Natural killer cell (primary cell): ENCODE measurements around the gene PLXNB1. TPM values are rescaled to one million over a fixed set of nuclear protein-coding genes. Genes with fewer than 3 reads are reported as not detected.

Experiments
- ATAC-seq, 3 donors: fragments of 150-1000 bp in 2 of 3; fragments of 200-7000 bp in 1 of 3; cut with Tn5 transposase; 1 replicate in 1 of 3; 2 replicates in 2 of 3; pipeline ENCODE4 v1.10.0; 2021; ENCODE audit warnings: mild to moderate bottlenecking in 2 of 3, moderate library complexity in 2 of 3
- DNase-seq, 2 donors: peaks; one replicate each; pipeline versions ENCODE4 v3.0.0 to v3.0.0-alpha.2; 2013 to 2021; ENCODE audit warnings: mixed read lengths in 1 of 2
- H3K27ac ChIP-seq: one replicate; pipeline ENCODE4 v1.5.1; 2013; ENCODE audit warnings: mild to moderate bottlenecking, low read length
- H3K27me3 ChIP-seq: one replicate; pipeline ENCODE4 v1.6.1; 2013; ENCODE audit warnings: low read length; ENCODE audit not compliant: control insufficient read depth, insufficient read depth
- H3K36me3 ChIP-seq: one replicate; pipeline ENCODE4 v1.6.1; 2013; ENCODE audit warnings: low read length; ENCODE audit not compliant: control insufficient read depth, insufficient read depth
- H3K4me1 ChIP-seq: one replicate; pipeline ENCODE4 v1.6.1; 2013; ENCODE audit warnings: low read length; ENCODE audit not compliant: control insufficient read depth, insufficient read depth
- H3K4me3 ChIP-seq: one replicate; pipeline ENCODE4 v1.5.1; 2013; ENCODE audit warnings: low read length
- H3K9me3 ChIP-seq: one replicate; pipeline ENCODE4 v1.6.1; 2013; ENCODE audit warnings: low read length; ENCODE audit not compliant: control insufficient read depth, insufficient read depth
- H3K27ac Mint-ChIP-seq, 2 donors: one replicate each; pipeline ENCODE4 v1.8.0; 2022; ENCODE audit warnings: mild to moderate bottlenecking in 2 of 2, mixed read lengths in 2 of 2, moderate library complexity in 1 of 2
- H3K27me3 Mint-ChIP-seq, 2 donors: one replicate each; pipeline ENCODE4 v1.8.0; 2022; ENCODE audit warnings: low read depth in 2 of 2, mixed read lengths in 2 of 2
- H3K36me3 Mint-ChIP-seq: one replicate; pipeline ENCODE4 v1.8.0; 2022; ENCODE audit warnings: mixed read lengths
- H3K4me1 Mint-ChIP-seq, 2 donors: one replicate each; pipeline ENCODE4 v1.8.0; 2022; ENCODE audit warnings: mixed read lengths in 2 of 2
- H3K4me3 Mint-ChIP-seq: one replicate; pipeline ENCODE4 v1.8.0; 2022; ENCODE audit warnings: mild to moderate bottlenecking, moderate library complexity, mixed read lengths
- H3K9me3 Mint-ChIP-seq, 2 donors: one replicate each; pipeline ENCODE4 v1.8.0; 2022; ENCODE audit warnings: mixed read lengths in 2 of 2
- WGBS: methylation state at CpG from one replicate; pipeline ENCODE4 v1.1.7; 2013; ENCODE audit warnings: missing lambda C conversion rate; ENCODE audit not compliant: insufficient coverage; 5-methylcytosine and 5-hydroxymethylcytosine counted together
- intact Hi-C: fragments of 100-400 bp; cut with micrococcal nuclease; formaldehyde crosslinking; loops from one replicate; pipeline ENCODE4 v1.14.2; 2022
- total RNA-seq, 4 donors: library from RNA; stranded (reverse); fragments of 120-200 nt in 1 of 4; gene quantifications; one replicate each; pipeline versions ENCODE4 v1.2.3 to v1.2.4, GENCODE V29; 2013 to 2022
- TF ChIP-seq, protein P1 (sequence below): fragments of 200-600 bp; IDR thresholded peaks from one replicate; pipeline ENCODE4 v1.8.0; 2022; ENCODE audit warnings: antibody characterized with exemption

PLXNB1 gene
- total RNA-seq, 3 donors from 2014 or later (not counting 1 experiment from before 2014, with no cell fraction given), result 4.3 to 5.0 (median 4.4) TPM

DNA sequence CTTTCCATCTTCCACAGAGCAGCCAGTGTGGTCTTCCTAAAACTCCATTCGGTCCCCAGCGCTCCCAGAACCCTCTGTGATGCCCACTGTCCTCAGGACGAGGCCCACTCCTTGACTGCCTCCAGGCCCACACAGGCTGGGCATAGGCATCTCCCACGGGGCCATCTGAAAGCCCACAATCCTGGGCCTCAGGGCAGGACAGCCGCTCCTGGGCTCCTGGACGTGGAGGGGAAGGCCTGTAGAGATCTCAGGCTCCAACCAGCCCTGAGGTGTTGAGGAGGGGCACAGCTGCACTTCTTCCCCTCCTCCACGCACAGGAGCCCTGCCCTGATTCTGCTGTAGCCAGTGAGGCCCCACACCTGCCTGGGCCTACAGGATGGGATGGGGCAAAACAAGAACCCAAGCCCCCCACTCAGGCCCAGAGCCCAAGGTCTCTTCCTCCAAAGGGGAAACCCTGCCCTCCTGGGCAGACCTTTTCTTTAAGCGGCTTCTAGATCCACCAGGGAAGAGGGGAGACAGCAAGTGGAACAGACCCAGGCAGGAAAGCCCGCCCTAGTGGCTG is 48.2 kb upstream of the PLXNB1 start:
- Histone ChIP-seq H3K27me3 (no peaks in the 10 kb centered on the region), H3K4me3 (peak overlapping the region; percentile 24), H3K27ac (peak overlapping the region; percentile 86), H3K9me3 (no peaks in the 10 kb centered on the region), H3K36me3 (no peaks in the 10 kb centered on the region), H3K4me1 (peaks cover 40% of the 10 kb centered on the region)
- peaks cover 42 to 44% of the 10 kb centered on the region in 2 donors for H3K4me1 Mint-ChIP-seq
- 79% methylated on average over 8 of the region's 9 CpGs for WGBS
- H3K27ac Mint-ChIP-seq, result peak overlapping the region; percentile 96 to 97
- H3K36me3 Mint-ChIP-seq, result no peaks in the 10 kb centered on the region
- no peaks in the 10 kb centered on the region for H3K9me3 Mint-ChIP-seq
- intact Hi-C loops, result loop anchor here (2.0 kb wide), 1 partner anchor 79 kb away; the partner anchor contains the start of gene PFKFB4
- H3K27me3 Mint-ChIP-seq, result no peaks in the 10 kb centered on the region
- TF ChIP-seq, protein P1, sequence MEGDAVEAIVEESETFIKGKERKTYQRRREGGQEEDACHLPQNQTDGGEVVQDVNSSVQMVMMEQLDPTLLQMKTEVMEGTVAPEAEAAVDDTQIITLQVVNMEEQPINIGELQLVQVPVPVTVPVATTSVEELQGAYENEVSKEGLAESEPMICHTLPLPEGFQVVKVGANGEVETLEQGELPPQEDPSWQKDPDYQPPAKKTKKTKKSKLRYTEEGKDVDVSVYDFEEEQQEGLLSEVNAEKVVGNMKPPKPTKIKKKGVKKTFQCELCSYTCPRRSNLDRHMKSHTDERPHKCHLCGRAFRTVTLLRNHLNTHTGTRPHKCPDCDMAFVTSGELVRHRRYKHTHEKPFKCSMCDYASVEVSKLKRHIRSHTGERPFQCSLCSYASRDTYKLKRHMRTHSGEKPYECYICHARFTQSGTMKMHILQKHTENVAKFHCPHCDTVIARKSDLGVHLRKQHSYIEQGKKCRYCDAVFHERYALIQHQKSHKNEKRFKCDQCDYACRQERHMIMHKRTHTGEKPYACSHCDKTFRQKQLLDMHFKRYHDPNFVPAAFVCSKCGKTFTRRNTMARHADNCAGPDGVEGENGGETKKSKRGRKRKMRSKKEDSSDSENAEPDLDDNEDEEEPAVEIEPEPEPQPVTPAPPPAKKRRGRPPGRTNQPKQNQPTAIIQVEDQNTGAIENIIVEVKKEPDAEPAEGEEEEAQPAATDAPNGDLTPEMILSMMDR, result no peak
- H3K4me3 Mint-ChIP-seq, result peak overlapping the region; percentile 81
- no peak for DNase-seq
- no peak for ATAC-seq

DNA sequence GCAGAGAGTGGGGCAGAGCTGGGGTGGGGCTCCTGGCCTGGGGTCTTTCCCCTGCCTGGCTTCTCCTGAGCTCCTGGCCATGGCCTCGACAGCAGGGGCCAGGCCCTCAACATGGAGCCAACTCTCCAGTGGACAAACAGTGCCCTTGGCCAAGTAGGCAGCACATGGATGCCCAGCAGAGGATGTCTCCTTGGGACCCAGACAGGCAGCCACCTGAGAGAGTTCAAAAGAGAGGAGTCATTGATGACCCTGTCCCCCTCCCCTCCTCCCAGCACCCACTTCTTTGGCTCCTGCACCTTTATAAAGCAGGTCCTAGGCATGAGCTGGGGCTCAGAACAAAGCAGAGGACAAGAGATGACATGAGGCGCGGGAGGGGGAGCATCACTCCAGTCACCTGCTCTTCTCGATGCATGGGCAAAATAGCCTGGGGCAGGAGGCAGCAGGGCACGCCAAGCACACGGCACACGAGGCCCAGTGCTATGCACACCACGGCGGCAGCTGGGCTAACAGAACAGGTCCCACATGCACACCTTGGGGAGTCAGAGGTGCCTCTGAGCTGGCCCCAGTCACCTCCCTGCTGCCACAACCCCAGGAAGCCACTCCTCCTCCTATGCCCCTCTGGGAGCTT is 46.7 kb upstream of the PLXNB1 start:
- Mint-ChIP-seq H3K9me3 (no peaks in the 10 kb centered on the region), H3K27me3 (no peaks in the 10 kb centered on the region), H3K4me1 (peaks cover 47 to 50% of the 10 kb centered on the region in 2 donors), H3K27ac (peak overlapping the region; percentile 96 to 97), H3K36me3 (no peaks in the 10 kb centered on the region), H3K4me3 (no peak overlapping the region)
- H3K27ac ChIP-seq, result no peak overlapping the region
- intact Hi-C loops, result no loop called here
- ATAC-seq, result no peak
- no peaks in the 10 kb centered on the region for H3K27me3 ChIP-seq
- H3K4me1 ChIP-seq, result peaks cover 51% of the 10 kb centered on the region
- DNase-seq, result no peak
- WGBS, result 80% methylated on average over 9 of the region's 9 CpGs
- H3K4me3 ChIP-seq, result no peak overlapping the region
- H3K36me3 ChIP-seq, result no peaks in the 10 kb centered on the region
- no peaks in the 10 kb centered on the region for H3K9me3 ChIP-seq
- TF ChIP-seq, protein P1, result no peak

DNA sequence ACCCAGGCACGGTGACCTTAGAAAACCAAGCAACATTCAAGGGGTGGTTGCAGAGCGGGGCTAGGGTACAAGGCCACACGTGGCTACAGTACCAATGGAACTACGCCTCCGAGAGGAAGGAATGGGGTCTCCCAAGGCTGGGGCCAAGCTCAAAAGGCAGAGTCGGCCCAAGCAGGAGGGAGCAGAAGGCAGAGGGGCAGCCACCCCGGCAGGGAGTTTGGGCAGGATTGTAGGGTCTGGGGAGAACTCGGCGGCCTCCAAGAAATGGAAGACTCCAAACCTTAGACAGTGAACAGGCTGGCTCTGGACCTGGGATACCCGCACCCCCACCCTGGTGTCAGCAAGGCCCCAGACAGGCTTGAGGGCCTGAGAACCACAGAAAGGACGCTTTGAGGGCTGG is 45.3 kb upstream of the PLXNB1 start:
- Histone ChIP-seq H3K4me1 (peaks cover 65% of the 10 kb centered on the region), H3K27me3 (no peaks in the 10 kb centered on the region), H3K27ac (no peak overlapping the region), H3K9me3 (no peaks in the 10 kb centered on the region), H3K36me3 (no peaks in the 10 kb centered on the region), H3K4me3 (no peak overlapping the region)
- Mint-ChIP-seq H3K9me3 (no peaks in the 10 kb centered on the region), H3K27ac (peak overlapping the region; percentile 74 to 97), H3K36me3 (no peaks in the 10 kb centered on the region), H3K27me3 (no peaks in the 10 kb centered on the region), H3K4me1 (peaks cover 46 to 49% of the 10 kb centered on the region in 2 donors), H3K4me3 (no peak overlapping the region)
- 95% methylated on average over 11 of the region's 11 CpGs for WGBS
- TF ChIP-seq, protein P1, result no peak
- DNase-seq (no peak), ATAC-seq (no peak)
- intact Hi-C loops, result no loop called here
